Measurements from ENCODE around the gene DTNB.
"Not testable (repeated sequence)": the region's sequence is repeated elsewhere in the genome, so short reads cannot be mapped to it uniquely, and the experiment has no call there.

DTNB gene

GRCh38 chr2:25405611-25406295 is 267.6 kb downstream of the DTNB start:
- no peak overlapping the region for H3K27ac Mint-ChIP-seq (ENCODE audit: low read depth)
- peaks cover 5% of the 10 kb centered on the region for H3K36me3 Mint-ChIP-seq (ENCODE audit: insufficient read depth)
- no peaks in the 10 kb centered on the region for H3K27me3 Mint-ChIP-seq
- peaks cover 23% of the 10 kb centered on the region for H3K4me1 Mint-ChIP-seq
- ATAC-seq (replicated peaks; ENCODE audit: extremely low read depth, poor library complexity, severe bottlenecking) (no peak), DNase-seq (ENCODE audit: low spot score in 2 of 2) (no peak)
- H3K4me3 Mint-ChIP-seq, result no peak overlapping the region
- no peaks in the 10 kb centered on the region for H3K9me3 Mint-ChIP-seq

GRCh38 chr2:25403120-25403760 is 270.1 kb downstream of the DTNB start:
- not testable (repeated sequence) for H3K4me3 Mint-ChIP-seq; H3K27me3 Mint-ChIP-seq; H3K36me3 Mint-ChIP-seq (ENCODE audit: insufficient read depth); H3K9me3 Mint-ChIP-seq; DNase-seq (ENCODE audit: low spot score in 2 of 2); H3K27ac Mint-ChIP-seq (ENCODE audit: low read depth)
- peak; percentile 88 for ATAC-seq (replicated peaks; ENCODE audit: extremely low read depth, poor library complexity, severe bottlenecking)
- H3K4me1 Mint-ChIP-seq, result peaks cover 23% of the 10 kb centered on the region

GRCh38 chr2:25402477-25402876 is 270.9 kb downstream of the DTNB start:
- Mint-ChIP-seq H3K4me1 (peaks cover 23% of the 10 kb centered on the region), H3K36me3 (ENCODE audit: insufficient read depth) (peaks cover 5% of the 10 kb centered on the region), H3K27me3 (no peaks in the 10 kb centered on the region), H3K9me3 (no peaks in the 10 kb centered on the region), H3K27ac (ENCODE audit: low read depth) (no peak overlapping the region), H3K4me3 (no peak overlapping the region)
- DNase-seq (ENCODE audit: low spot score in 2 of 2) (no peak), ATAC-seq (replicated peaks; ENCODE audit: extremely low read depth, poor library complexity, severe bottlenecking) (no peak)

- H3K4me1 Mint-ChIP-seq, result peaks cover 23% of the 10 kb centered on the region
- ATAC-seq (replicated peaks; ENCODE audit: extremely low read depth, poor library complexity, severe bottlenecking) (no peak), DNase-seq (ENCODE audit: low spot score in 2 of 2) (no peak)
- no peaks in the 10 kb centered on the region for H3K9me3 Mint-ChIP-seq
- H3K36me3 Mint-ChIP-seq (ENCODE audit: insufficient read depth), result peaks cover 4% of the 10 kb centered on the region
- H3K27me3 Mint-ChIP-seq, result no peaks in the 10 kb centered on the region
- no peak overlapping the region for H3K4me3 Mint-ChIP-seq
- H3K27ac Mint-ChIP-seq (ENCODE audit: low read depth), result peak overlapping the region; percentile 12
Measured at GRCh38 chr2:25401307-25402026, 271.9 kb downstream of the DTNB start.

- peaks cover under 1% of the 10 kb centered on the region for H3K36me3 Mint-ChIP-seq (ENCODE audit: insufficient read depth)
- no peak for DNase-seq (ENCODE audit: low spot score in 2 of 2)
- H3K4me3 Mint-ChIP-seq, result no peak overlapping the region
- ATAC-seq (replicated peaks; ENCODE audit: extremely low read depth, poor library complexity, severe bottlenecking), result no peak
- no peak overlapping the region for H3K27ac Mint-ChIP-seq (ENCODE audit: low read depth)
- H3K27me3 Mint-ChIP-seq, result no peaks in the 10 kb centered on the region
- H3K9me3 Mint-ChIP-seq, result no peaks in the 10 kb centered on the region
- peaks cover 23% of the 10 kb centered on the region for H3K4me1 Mint-ChIP-seq
Measured at GRCh38 chr2:25400576-25401216, 272.7 kb downstream of the DTNB start.

GRCh38 chr2:25400169-25400568 is 273.2 kb downstream of the DTNB start:
- DNase-seq (ENCODE audit: low spot score in 2 of 2) (no peak), ATAC-seq (replicated peaks; ENCODE audit: extremely low read depth, poor library complexity, severe bottlenecking) (no peak)
- Mint-ChIP-seq H3K4me1 (peaks cover 23% of the 10 kb centered on the region), H3K4me3 (no peak overlapping the region), H3K36me3 (ENCODE audit: insufficient read depth) (no peaks in the 10 kb centered on the region), H3K9me3 (no peaks in the 10 kb centered on the region), H3K27ac (ENCODE audit: low read depth) (no peak overlapping the region), H3K27me3 (no peaks in the 10 kb centered on the region)

- ATAC-seq (replicated peaks; ENCODE audit: extremely low read depth, poor library complexity, severe bottlenecking), result no peak
- Mint-ChIP-seq H3K27me3 (no peaks in the 10 kb centered on the region), H3K27ac (ENCODE audit: low read depth) (no peak overlapping the region), H3K4me1 (peaks cover 14% of the 10 kb centered on the region), H3K36me3 (ENCODE audit: insufficient read depth) (no peaks in the 10 kb centered on the region), H3K9me3 (no peaks in the 10 kb centered on the region), H3K4me3 (no peak overlapping the region)
- DNase-seq (ENCODE audit: low spot score in 2 of 2), result no peak
Measured at GRCh38 chr2:25398534-25398933, 274.8 kb downstream of the DTNB start.

- no peaks in the 10 kb centered on the region for H3K9me3 Mint-ChIP-seq
- no peaks in the 10 kb centered on the region for H3K27me3 Mint-ChIP-seq
- no peak overlapping the region for H3K27ac Mint-ChIP-seq (ENCODE audit: low read depth)
- H3K36me3 Mint-ChIP-seq (ENCODE audit: insufficient read depth), result no peaks in the 10 kb centered on the region
- ATAC-seq (replicated peaks; ENCODE audit: extremely low read depth, poor library complexity, severe bottlenecking), result no peak
- no peak for DNase-seq (ENCODE audit: low spot score in 2 of 2)
- no peak overlapping the region for H3K4me3 Mint-ChIP-seq
- peaks cover 9% of the 10 kb centered on the region for H3K4me1 Mint-ChIP-seq
Measured at GRCh38 chr2:25397777-25398176, 275.6 kb downstream of the DTNB start.

GRCh38 chr2:25389161-25389560 is 284.2 kb downstream of the DTNB start:
- no peak for DNase-seq (ENCODE audit: low spot score in 2 of 2)
- Mint-ChIP-seq H3K4me3 (no peak overlapping the region), H3K9me3 (no peaks in the 10 kb centered on the region), H3K36me3 (ENCODE audit: insufficient read depth) (peaks cover 5% of the 10 kb centered on the region), H3K27ac (ENCODE audit: low read depth) (no peak overlapping the region), H3K4me1 (no peaks in the 10 kb centered on the region), H3K27me3 (no peaks in the 10 kb centered on the region)
- ATAC-seq (replicated peaks; ENCODE audit: extremely low read depth, poor library complexity, severe bottlenecking), result no peak

- ATAC-seq (replicated peaks; ENCODE audit: extremely low read depth, poor library complexity, severe bottlenecking), result no peak
- H3K4me1 Mint-ChIP-seq, result no peaks in the 10 kb centered on the region
Measured at GRCh38 chr2:25388491-25388890, 284.9 kb downstream of the DTNB start.

GRCh38 chr2:25387876-25388449 is 285.4 kb downstream of the DTNB start:
- Mint-ChIP-seq H3K4me3 (no peak overlapping the region), H3K27ac (ENCODE audit: low read depth) (no peak overlapping the region), H3K4me1 (no peaks in the 10 kb centered on the region)

More at GRCh38 chr2:25388491-25388890, 284.9 kb downstream of the DTNB start:
- DNase-seq (ENCODE audit: low spot score in 2 of 2), result no peak
- H3K36me3 Mint-ChIP-seq (ENCODE audit: insufficient read depth), result peaks cover 6% of the 10 kb centered on the region
- H3K4me3 Mint-ChIP-seq, result no peak overlapping the region
- H3K9me3 Mint-ChIP-seq, result no peaks in the 10 kb centered on the region
- no peak overlapping the region for H3K27ac Mint-ChIP-seq (ENCODE audit: low read depth)
- no peaks in the 10 kb centered on the region for H3K27me3 Mint-ChIP-seq

More at GRCh38 chr2:25387876-25388449, 285.4 kb downstream of the DTNB start:
- ATAC-seq (replicated peaks; ENCODE audit: extremely low read depth, poor library complexity, severe bottlenecking) (no peak), DNase-seq (ENCODE audit: low spot score in 2 of 2) (no peak)
- Mint-ChIP-seq H3K27me3 (no peaks in the 10 kb centered on the region), H3K9me3 (no peaks in the 10 kb centered on the region), H3K36me3 (ENCODE audit: insufficient read depth) (peaks cover 6% of the 10 kb centered on the region)

Measured in central memory CD8-positive, alpha-beta T cell (primary cell).